H1 (cell line): ENCODE data around the gene FGD6. TPM values are rescaled to one million over a fixed set of nuclear protein-coding genes. Genes with fewer than 3 reads are reported as not detected.

Experiments
- CTCF ChIA-PET: fragments of 300-600 bp; sonication (Branson Sonifier 250); formaldehyde crosslinking; loops from one replicate; lab custom pipeline; 2021; ENCODE audit not compliant: partially characterized antibody; lab: Charles Lee
- POLR2A ChIA-PET: fragments of 300-600 bp; sonication (Branson Sonifier 250); formaldehyde crosslinking; loops from one replicate; lab custom pipeline; 2021; ENCODE audit warnings: inconsistent platforms; ENCODE audit not compliant: partially characterized antibody; lab: Charles Lee
- DNase-seq, 2 experiments: peaks; one replicate each; pipeline versions ENCODE4 v3.0.0 to v3.0.0-alpha.2; 2010 to 2022; ENCODE audit warnings: low spot score in 2 of 2, low read depth in 1 of 2, mixed read lengths in 1 of 2
- FAIRE-seq: peaks from 2 replicates; lab custom pipeline; 2011; peaks lifted over from hg19 to GRCh38; lab: Jason Lieb, UNC
- H2AFZ ChIP-seq: 2 replicates; pipeline ENCODE4 v1.8.1; 2012; ENCODE audit warnings: low read length, inconsistent platforms
- H2AK5ac ChIP-seq: 2 replicates; pipeline ENCODE4 v1.6.1; 2013; ENCODE audit warnings: low read depth, low read length
- H2BK120ac ChIP-seq: replicated peaks from 2 replicates; pipeline ENCODE3; 2013; ENCODE audit warnings: low read depth, low read length, inconsistent platforms
- H2BK12ac ChIP-seq: 2 replicates; pipeline ENCODE4 v1.6.1; 2013; ENCODE audit warnings: low read depth, low read length
- H2BK15ac ChIP-seq: 2 replicates; pipeline ENCODE4 v1.6.1; 2013; ENCODE audit warnings: low read length
- H2BK20ac ChIP-seq: 2 replicates; pipeline ENCODE4 v1.6.1; 2013; ENCODE audit warnings: low read length
- H2BK5ac ChIP-seq: 2 replicates; pipeline ENCODE4 v1.6.1; 2013; ENCODE audit warnings: low read depth, low read length
- H3K14ac ChIP-seq: 2 replicates; pipeline ENCODE4 v1.6.1; 2013; ENCODE audit warnings: inconsistent platforms; ENCODE audit not compliant: insufficient read length
- H3K18ac ChIP-seq: 2 replicates; pipeline ENCODE4 v1.6.1; 2013; ENCODE audit warnings: low read length; ENCODE audit errors: extremely low read depth
- H3K23ac ChIP-seq: 2 replicates; pipeline ENCODE4 v1.6.1; 2013; ENCODE audit warnings: inconsistent platforms; ENCODE audit not compliant: insufficient read length
- H3K23me2 ChIP-seq: 2 replicates; pipeline ENCODE4 v1.6.1; 2013; ENCODE audit warnings: low read depth, low read length
- H3K27ac ChIP-seq: 2 replicates; pipeline ENCODE4 v1.6.1; 2011; ENCODE audit warnings: low read depth, low read length, inconsistent platforms
- H3K27me3 ChIP-seq, 4 experiments: replicated peaks in 1 of 4; 1 replicate in 1 of 4; 2 replicates in 3 of 4; pipeline versions ENCODE4 v1.6.1 to v1.8.1; 2011 to 2013; ENCODE audit warnings: low read length in 3 of 4, mild to moderate bottlenecking in 3 of 4, inconsistent platforms in 2 of 4, mixed read lengths in 2 of 4, moderate library complexity in 1 of 4; ENCODE audit not compliant: control insufficient read depth in 3 of 4, insufficient read depth in 3 of 4; ENCODE audit errors: extremely low read depth in 1 of 4
- H3K36me3 ChIP-seq, 4 experiments: 2 replicates each; pipeline versions ENCODE4 v1.6.1 to v1.8.1; 2011 to 2013; ENCODE audit warnings: mild to moderate bottlenecking in 4 of 4, low read length in 3 of 4, moderate library complexity in 2 of 4, control low read depth in 1 of 4, inconsistent platforms in 1 of 4; ENCODE audit not compliant: insufficient read depth in 4 of 4, control insufficient read depth in 2 of 4
- H3K4ac ChIP-seq: replicated peaks from 2 replicates; pipeline ENCODE3; 2013; ENCODE audit warnings: low read length, low read depth, mixed read lengths, inconsistent platforms; ENCODE audit not compliant: insufficient read length
- H3K4me1 ChIP-seq, 4 experiments: replicated peaks in 1 of 4; 1 replicate in 1 of 4; 2 replicates in 3 of 4; pipeline versions ENCODE4 v1.6.1 to v1.8.1; 2011 to 2013; ENCODE audit warnings: low read length in 3 of 4, inconsistent platforms in 2 of 4, mixed read lengths in 1 of 4; ENCODE audit not compliant: insufficient read depth in 4 of 4, control insufficient read depth in 3 of 4
- H3K4me2 ChIP-seq, 2 experiments: 2 replicates each; pipeline versions ENCODE4 v1.6.1 to v1.8.1; 2011 to 2013; ENCODE audit warnings: low read depth in 2 of 2, low read length in 2 of 2, control low read depth in 1 of 2, inconsistent platforms in 1 of 2, mild to moderate bottlenecking in 1 of 2; ENCODE audit not compliant: insufficient read depth in 1 of 2
- H3K4me3 ChIP-seq, 4 experiments: fragments of 200-600, 300-600 bp in 1 of 4; sonication (generic), shearing (Covaris generic), sonication (Bioruptor Twin) in 1 of 4; 2 replicates each; pipeline versions ENCODE4 v1.5.1 to v1.8.1; 2011 to 2016; ENCODE audit warnings: low read length in 4 of 4, low read depth in 3 of 4, control low read depth in 2 of 4, inconsistent platforms in 2 of 4, mild to moderate bottlenecking in 2 of 4, mixed read lengths in 1 of 4, moderate library complexity in 1 of 4; ENCODE audit not compliant: insufficient read depth in 2 of 4; ENCODE audit errors: extremely low read depth in 1 of 4
- H3K56ac ChIP-seq: replicated peaks from 2 replicates; pipeline ENCODE3; 2013; ENCODE audit warnings: low read depth, mild to moderate bottlenecking, mixed read lengths, low read length, inconsistent platforms; ENCODE audit not compliant: insufficient read length
- H3K79me1 ChIP-seq: 2 replicates; pipeline ENCODE4 v1.6.1; 2013; ENCODE audit warnings: low read depth, low read length, control low read depth
- H3K79me2 ChIP-seq, 2 experiments: 2 replicates each; pipeline versions ENCODE4 v1.6.1 to v1.8.1; 2012 to 2013; ENCODE audit warnings: low read length in 2 of 2, mild to moderate bottlenecking in 2 of 2, inconsistent platforms in 1 of 2; ENCODE audit not compliant: insufficient read depth in 2 of 2, control insufficient read depth in 1 of 2
- H3K9ac ChIP-seq, 4 experiments: replicated peaks in 1 of 4; 1 replicate in 1 of 4; 2 replicates in 3 of 4; pipeline versions ENCODE4 v1.6.1 to v1.8.1; 2011 to 2013; ENCODE audit warnings: low read depth in 3 of 4, low read length in 3 of 4, control low read depth in 2 of 4, mild to moderate bottlenecking in 2 of 4, moderate library complexity in 2 of 4, inconsistent platforms in 1 of 4; ENCODE audit errors: extremely low read depth in 1 of 4
- H3K9me3 ChIP-seq, 2 experiments: 2 replicates each; pipeline versions ENCODE4 v1.6.1 to v1.8.1; 2012 to 2013; ENCODE audit warnings: mild to moderate bottlenecking in 2 of 2, moderate library complexity in 2 of 2, control low read depth in 1 of 2, inconsistent platforms in 1 of 2, low read depth in 1 of 2, low read length in 1 of 2, mixed read lengths in 1 of 2; ENCODE audit not compliant: insufficient read depth in 2 of 2
- H4K20me1 ChIP-seq, 2 experiments: replicated peaks in 1 of 2; 2 replicates each; pipeline versions ENCODE3 to v1.8.1; 2011 to 2013; ENCODE audit warnings: inconsistent platforms in 2 of 2, low read length in 2 of 2, mild to moderate bottlenecking in 1 of 2; ENCODE audit not compliant: insufficient read depth in 2 of 2, control insufficient read depth in 1 of 2
- H4K5ac ChIP-seq: 2 replicates; pipeline ENCODE4 v1.6.1; 2013; ENCODE audit warnings: low read length, low read depth, mixed read lengths, inconsistent platforms; ENCODE audit not compliant: insufficient read length
- H4K8ac ChIP-seq: 2 replicates; pipeline ENCODE4 v1.8.0; 2013; ENCODE audit warnings: mild to moderate bottlenecking, moderate library complexity, low read length, inconsistent platforms; ENCODE audit not compliant: insufficient read depth; ENCODE audit errors: extremely low read depth
- H4K91ac ChIP-seq: replicated peaks from 2 replicates; pipeline ENCODE3; 2013; ENCODE audit warnings: low read length, mixed read lengths, inconsistent platforms; ENCODE audit not compliant: insufficient read length
- BRCA1 ChIP-seq: IDR thresholded peaks from 2 replicates; pipeline ENCODE4 v1.6.1; 2012; ENCODE audit warnings: low read depth, low read length, improper control_type of control experiment
- CBX5 ChIP-seq: fragments of 300-800, 300-1000 bp; sonication (generic); IDR thresholded peaks from 2 replicates; pipeline ENCODE4 v1.7.1; 2016; ENCODE audit warnings: antibody characterized with exemption, low read length, low read depth
- E2F6 ChIP-seq: IDR thresholded peaks from 2 replicates; pipeline ENCODE4 v1.6.1; 2012; ENCODE audit warnings: inconsistent platforms
- EGR1 ChIP-seq: IDR thresholded peaks from 2 replicates; pipeline ENCODE4 v1.6.1; 2011; ENCODE audit warnings: low read depth, low read length, borderline replicate concordance
- JUND ChIP-seq: IDR thresholded peaks from 2 replicates; pipeline ENCODE4 v1.6.1; 2011; ENCODE audit warnings: mild to moderate bottlenecking, improper control_type of control experiment, low read length
- MAX ChIP-seq: IDR thresholded peaks from 2 replicates; pipeline ENCODE4 v1.6.1; 2012; ENCODE audit warnings: inconsistent platforms
- POLR2A ChIP-seq, 2 experiments: IDR thresholded peaks; 1 replicate in 1 of 2; 2 replicates in 1 of 2; pipeline ENCODE4 v1.6.1; 2011; ENCODE audit warnings: low read depth in 2 of 2, low read length in 2 of 2, mild to moderate bottlenecking in 2 of 2; ENCODE audit errors: control extremely low read depth in 1 of 2
- POU5F1 ChIP-seq: IDR thresholded peaks from 2 replicates; pipeline ENCODE4 v1.6.1; 2011; ENCODE audit warnings: low read depth, mild to moderate bottlenecking, low read length, moderate library complexity
- RXRA ChIP-seq: IDR thresholded peaks from 2 replicates; pipeline ENCODE4 v1.6.1; 2011; ENCODE audit warnings: low read depth, mild to moderate bottlenecking, low read length, moderate library complexity; ENCODE audit not compliant: insufficient read depth
- SAP30 ChIP-seq: fragments of 300-600 bp; sonication (generic); IDR thresholded peaks from 2 replicates; pipeline ENCODE4 v1.7.1; 2012; ENCODE audit warnings: low read length, moderate library complexity, mild to moderate bottlenecking, inconsistent platforms; ENCODE audit not compliant: insufficient read depth, insufficient replicate concordance
- SP1 ChIP-seq: IDR thresholded peaks from 2 replicates; pipeline ENCODE4 v1.6.1; 2011; ENCODE audit warnings: low read depth, low read length
- SUZ12 ChIP-seq: fragments of 200-600 bp; sonication (generic); IDR thresholded peaks from 2 replicates; pipeline ENCODE4 v1.6.1; 2012; ENCODE audit warnings: mild to moderate bottlenecking, inconsistent platforms, low read length, moderate library complexity, mixed read lengths
- TBP ChIP-seq: IDR thresholded peaks from 2 replicates; pipeline ENCODE4 v1.6.1; 2011; ENCODE audit warnings: low read depth, low read length, improper control_type of control experiment
- TEAD4 ChIP-seq: IDR thresholded peaks from 2 replicates; pipeline ENCODE4 v1.6.1; 2012; ENCODE audit warnings: low read depth, low read length, inconsistent platforms, mixed read lengths
- WGBS, 2 experiments: shearing (Covaris generic) in 1 of 2; methylation state at CpG; one replicate each; pipeline versions ENCODE4 v1.1.6 to v1.1.7; 2013 to 2015; ENCODE audit warnings: low lambda C conversion rate in 2 of 2, mixed read lengths in 2 of 2, inconsistent platforms in 1 of 2, low coverage in 1 of 2, missing lambda C conversion rate in 1 of 2; ENCODE audit not compliant: insufficient replicate concordance in 2 of 2, insufficient coverage in 1 of 2, insufficient read length in 1 of 2; ENCODE audit errors: extremely low coverage in 1 of 2, missing lambda C conversion rate in 1 of 2; 5-methylcytosine and 5-hydroxymethylcytosine counted together
- polyA plus RNA-seq, 7 experiments: library from polyadenylated mRNA; depleted of rRNA in 3 of 7; stranded (reverse) in 5 of 7; unstranded in 2 of 7; fragments of >200 nt in 5 of 7; fragments of 200-250 nt in 2 of 7; gene quantifications; 1 replicate in 5 of 7; 2 replicates in 1 of 7; 4 replicates in 1 of 7; pipeline versions ENCODE4 v1.2.1 to v1.2.3, GENCODE V29; 2011 to 2013; ENCODE audit warnings: missing spikeins in 2 of 7, mixed read lengths in 2 of 7
- total RNA-seq: library from RNA; stranded (reverse); fragmentation: NEBNext Ultra II Directional; extraction: Animal tissue kit (Norgen Biotek cat#: 25700); gene quantifications from 2 replicates; pipeline ENCODE4 v1.2.1, GENCODE V29; 2021

Gene FGD6
- total and polyA plus RNA-seq, 2 of the 8 experiments (the other 6 are each of a cell fraction or from before 2014, with no cell fraction given) = 12.2 to 24.3 TPM

GRCh38 chr12:95262808-95263207 lies 45.5 kb upstream of the FGD6 start:
- no peak overlapping the region for H3K9ac ChIP-seq
- no peak overlapping the region for H3K4me3 ChIP-seq
- no peak overlapping the region for H4K5ac ChIP-seq
- FAIRE-seq = no peak
- H2BK20ac ChIP-seq = no peak overlapping the region
- WGBS, 2 experiments = 93% methylated on average over 3 of the region's 3 CpGs; no CpG with 5 or more reads in 1 of the 2 experiments
- no peaks in the 10 kb centered on the region for H3K4me1 ChIP-seq
- no peak overlapping the region for H3K14ac ChIP-seq
- H3K9me3 ChIP-seq = no peaks in the 10 kb centered on the region
- POLR2A ChIA-PET = interaction anchor here (1.2 kb wide), 2 partner anchors 86 to 206 kb away, joined by 3 to 4 read pairs; no protein-coding TSS in a partner anchor
- H2BK120ac ChIP-seq = no peak overlapping the region
- H3K79me1 ChIP-seq = no peaks in the 10 kb centered on the region
- peaks cover 1 to 33% (median 11%) of the 10 kb centered on the region in 4 experiments; a peak in 6 of 8 replicates for H3K36me3 ChIP-seq
- no peaks in the 10 kb centered on the region for H3K27me3 ChIP-seq
- no peak overlapping the region for H3K4ac ChIP-seq
- no peak overlapping the region for H2BK12ac ChIP-seq
- H3K27ac ChIP-seq = no peak overlapping the region
- no peak overlapping the region for H3K18ac ChIP-seq
- H2AK5ac ChIP-seq = no peak overlapping the region
- H3K4me2 ChIP-seq = no peak overlapping the region
- no peak overlapping the region for H2BK5ac ChIP-seq
- no peaks in the 10 kb centered on the region for H3K23me2 ChIP-seq
- H3K23ac ChIP-seq = no peak overlapping the region
- H4K8ac ChIP-seq = no peak overlapping the region
- no peak for DNase-seq
- H4K91ac ChIP-seq = no peak overlapping the region
- H2BK15ac ChIP-seq = no peak overlapping the region
- no peak overlapping the region for H2AFZ ChIP-seq
- 0 out of 4 replicates have a peak, but pooled peaks cover 0 to 4% of the 10 kb centered on the region in 2 experiments for H3K79me2 ChIP-seq
- CTCF ChIA-PET = interaction anchor here (0.6 to 1.6 kb wide), 6 partner anchors 9 to 146 kb away, joined by 3 to 4 read pairs (median 3); no protein-coding TSS in a partner anchor
- no peak overlapping the region for H3K56ac ChIP-seq
- H4K20me1 ChIP-seq = no peaks in the 10 kb centered on the region
- TF ChIP-seq JUND (no peak), TEAD4 (no peak), POU5F1 (no peak), CBX5 (no peak), EGR1 (no peak), SUZ12 (no peak), BRCA1 (no peak), TBP (no peak), E2F6 (no peak), MAX (no peak), POLR2A (IDR thresholded peaks at IDR 0.05; ENCODE audit: control extremely low read depth in 1 of 2, low read depth in 2 of 2, low read length in 2 of 2) (no peak), RXRA (no peak), SAP30 (no peak), SP1 (no peak)
